ENCODE results near the gene SLC35D3.

Gene SLC35D3

DNA sequence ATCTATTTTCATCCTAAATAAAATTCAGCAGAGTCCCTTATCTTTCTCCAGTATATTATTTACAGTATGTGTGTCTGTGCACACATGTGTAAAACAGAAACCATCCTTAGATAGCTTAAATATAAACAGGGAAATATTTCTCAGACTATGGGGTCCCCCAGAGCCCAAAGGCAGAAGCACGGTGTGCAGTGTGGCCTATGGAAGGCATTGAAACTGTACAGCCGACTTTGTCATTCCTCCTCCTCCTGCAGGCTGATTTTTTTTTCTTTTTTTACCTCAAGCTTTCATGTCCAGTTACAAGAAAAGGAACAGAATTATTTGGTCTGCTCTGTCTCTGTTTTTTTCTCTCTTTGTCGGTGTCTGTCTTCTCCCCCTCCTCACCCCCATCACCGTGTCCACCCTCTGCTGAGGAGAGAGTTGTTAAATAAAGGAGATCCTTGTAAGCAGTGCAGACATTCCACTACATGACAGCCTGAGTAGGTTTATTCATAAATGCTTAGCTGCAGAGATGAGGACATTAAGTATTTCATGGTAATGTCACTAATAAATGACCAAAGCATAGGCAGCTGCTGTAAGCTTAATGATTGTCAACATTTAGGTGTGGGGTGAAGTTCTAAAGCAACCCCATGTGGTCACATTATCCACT, 31.8 kb upstream of the SLC35D3 start:
- Histone ChIP-seq H3F3A (ENCODE audit: insufficient read depth, low read length) (no peaks in the 10 kb centered on the region), H3K4me2 (ENCODE audit: low read depth, low read length) (no peak overlapping the region), H4K20me1 (ENCODE audit: insufficient read depth, low read length) (no peaks in the 10 kb centered on the region), H2AFZ (ENCODE audit: low read length) (no peak overlapping the region), H3K79me2 (ENCODE audit: low read length) (no peaks in the 10 kb centered on the region), H3K36me3 (replicated peaks; ENCODE audit: insufficient read depth, low read length) (no peaks in the 10 kb centered on the region), H3K4me1 (ENCODE audit: low read length) (no peaks in the 10 kb centered on the region), H3K9ac (ENCODE audit: low read length) (no peak overlapping the region), H3K9me2 (replicated peaks; ENCODE audit: insufficient read depth, low read length) (no peaks in the 10 kb centered on the region), H3K9me3 (replicated peaks; ENCODE audit: insufficient read depth, low read length) (no peaks in the 10 kb centered on the region), H3K27ac (ENCODE audit: low read length) (no peak overlapping the region), H3K27me3 (replicated peaks; ENCODE audit: insufficient read depth, low read length) (no peaks in the 10 kb centered on the region), H3K4me3 (ENCODE audit: low read length) (no peak overlapping the region)
- DNase-seq = no peak
- no peak for TF ChIP-seq EZH2phosphoT487 (IDR thresholded peaks at IDR 0.05; ENCODE audit: low read length)
- TF ChIP-seq EZH2 (optimal IDR thresholded peaks at IDR 0.05; ENCODE audit: low read depth, low read length) = no peak
- TF ChIP-seq, protein P1, sequence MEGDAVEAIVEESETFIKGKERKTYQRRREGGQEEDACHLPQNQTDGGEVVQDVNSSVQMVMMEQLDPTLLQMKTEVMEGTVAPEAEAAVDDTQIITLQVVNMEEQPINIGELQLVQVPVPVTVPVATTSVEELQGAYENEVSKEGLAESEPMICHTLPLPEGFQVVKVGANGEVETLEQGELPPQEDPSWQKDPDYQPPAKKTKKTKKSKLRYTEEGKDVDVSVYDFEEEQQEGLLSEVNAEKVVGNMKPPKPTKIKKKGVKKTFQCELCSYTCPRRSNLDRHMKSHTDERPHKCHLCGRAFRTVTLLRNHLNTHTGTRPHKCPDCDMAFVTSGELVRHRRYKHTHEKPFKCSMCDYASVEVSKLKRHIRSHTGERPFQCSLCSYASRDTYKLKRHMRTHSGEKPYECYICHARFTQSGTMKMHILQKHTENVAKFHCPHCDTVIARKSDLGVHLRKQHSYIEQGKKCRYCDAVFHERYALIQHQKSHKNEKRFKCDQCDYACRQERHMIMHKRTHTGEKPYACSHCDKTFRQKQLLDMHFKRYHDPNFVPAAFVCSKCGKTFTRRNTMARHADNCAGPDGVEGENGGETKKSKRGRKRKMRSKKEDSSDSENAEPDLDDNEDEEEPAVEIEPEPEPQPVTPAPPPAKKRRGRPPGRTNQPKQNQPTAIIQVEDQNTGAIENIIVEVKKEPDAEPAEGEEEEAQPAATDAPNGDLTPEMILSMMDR (IDR thresholded peaks at IDR 0.05; ENCODE audit: low read length) = no peak

DNA sequence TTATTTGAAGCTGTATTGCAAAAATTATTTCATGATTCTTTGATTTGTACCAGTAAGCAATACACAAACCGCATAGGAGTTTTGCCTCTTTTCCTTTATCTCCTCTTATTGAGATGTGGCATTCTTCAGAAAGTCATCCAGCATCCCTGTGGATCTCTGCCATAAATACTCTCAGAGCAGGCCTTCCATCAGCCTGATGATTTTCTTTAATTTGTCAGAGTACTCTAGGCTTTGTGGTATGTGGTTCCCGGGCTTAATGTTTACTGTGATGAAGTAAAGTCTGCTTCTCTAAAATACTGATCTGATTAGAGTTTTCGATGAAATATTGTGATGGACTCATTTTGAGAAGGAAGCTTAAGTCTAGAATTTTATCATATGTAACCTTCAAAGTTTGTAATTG, 31.1 kb upstream of the SLC35D3 start:
- H3K9me2 ChIP-seq (replicated peaks; ENCODE audit: insufficient read depth, low read length) = no peaks in the 10 kb centered on the region
- H3K4me3 ChIP-seq (ENCODE audit: low read length) = no peak overlapping the region
- H4K20me1 ChIP-seq (ENCODE audit: insufficient read depth, low read length) = no peaks in the 10 kb centered on the region
- no peak overlapping the region for H3K4me2 ChIP-seq (ENCODE audit: low read depth, low read length)
- no peak overlapping the region for H2AFZ ChIP-seq (ENCODE audit: low read length)
- H3K9ac ChIP-seq (ENCODE audit: low read length) = no peak overlapping the region
- no peaks in the 10 kb centered on the region for H3K36me3 ChIP-seq (replicated peaks; ENCODE audit: insufficient read depth, low read length)
- H3F3A ChIP-seq (ENCODE audit: insufficient read depth, low read length) = no peaks in the 10 kb centered on the region
- TF ChIP-seq, protein P1 (IDR thresholded peaks at IDR 0.05; ENCODE audit: low read length) = no peak
- TF ChIP-seq EZH2phosphoT487 (IDR thresholded peaks at IDR 0.05; ENCODE audit: low read length) (no peak), EZH2 (optimal IDR thresholded peaks at IDR 0.05; ENCODE audit: low read depth, low read length) (no peak)
- no peaks in the 10 kb centered on the region for H3K79me2 ChIP-seq (ENCODE audit: low read length)
- no peaks in the 10 kb centered on the region for H3K4me1 ChIP-seq (ENCODE audit: low read length)
- H3K27ac ChIP-seq (ENCODE audit: low read length) = no peak overlapping the region
- DNase-seq = no peak
- H3K9me3 ChIP-seq (replicated peaks; ENCODE audit: insufficient read depth, low read length) = no peaks in the 10 kb centered on the region
- no peaks in the 10 kb centered on the region for H3K27me3 ChIP-seq (replicated peaks; ENCODE audit: insufficient read depth, low read length)

DNA sequence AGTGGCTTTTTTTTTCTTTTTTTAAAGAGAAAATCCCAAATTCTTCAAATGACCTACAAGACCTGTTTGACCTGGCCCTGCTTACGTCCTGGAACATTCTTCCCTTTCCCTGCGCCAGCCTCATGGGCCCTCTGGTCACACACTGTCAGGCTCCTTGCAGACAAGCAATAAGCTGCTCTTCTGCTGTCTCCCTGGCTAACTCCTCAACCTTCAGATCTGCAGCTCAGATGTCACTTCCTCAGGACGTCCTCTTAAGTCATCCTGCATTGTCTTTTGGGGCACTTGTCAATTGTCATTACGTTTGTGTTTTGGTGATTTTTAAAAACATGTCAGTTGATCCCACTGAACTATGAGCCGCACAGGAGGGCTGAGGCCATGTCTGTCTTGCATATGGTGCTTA, 28.9 kb upstream of the SLC35D3 start:
- no peak for TF ChIP-seq EZH2phosphoT487 (IDR thresholded peaks at IDR 0.05; ENCODE audit: low read length)
- TF ChIP-seq, protein P1 (IDR thresholded peaks at IDR 0.05; ENCODE audit: low read length) = no peak
- no peak for TF ChIP-seq EZH2 (optimal IDR thresholded peaks at IDR 0.05; ENCODE audit: low read depth, low read length)
- no peak for DNase-seq

More for the DNA sequence above, 28.9 kb upstream of the SLC35D3 start:
- no peak overlapping the region for H2AFZ ChIP-seq (ENCODE audit: low read length)
- no peaks in the 10 kb centered on the region for H3K9me3 ChIP-seq (replicated peaks; ENCODE audit: insufficient read depth, low read length)
- H3K27me3 ChIP-seq (replicated peaks; ENCODE audit: insufficient read depth, low read length) = no peaks in the 10 kb centered on the region
- H3K9me2 ChIP-seq (replicated peaks; ENCODE audit: insufficient read depth, low read length) = no peaks in the 10 kb centered on the region
- H3K9ac ChIP-seq (ENCODE audit: low read length) = no peak overlapping the region
- H3K4me2 ChIP-seq (ENCODE audit: low read depth, low read length) = no peak overlapping the region
- H4K20me1 ChIP-seq (ENCODE audit: insufficient read depth, low read length) = no peaks in the 10 kb centered on the region
- H3F3A ChIP-seq (ENCODE audit: insufficient read depth, low read length) = no peaks in the 10 kb centered on the region
- H3K36me3 ChIP-seq (replicated peaks; ENCODE audit: insufficient read depth, low read length) = no peaks in the 10 kb centered on the region
- no peaks in the 10 kb centered on the region for H3K79me2 ChIP-seq (ENCODE audit: low read length)
- H3K27ac ChIP-seq (ENCODE audit: low read length) = no peak overlapping the region
- H3K4me1 ChIP-seq (ENCODE audit: low read length) = no peaks in the 10 kb centered on the region
- no peak overlapping the region for H3K4me3 ChIP-seq (ENCODE audit: low read length)

Measured in MM.1S (cell line).